Cardiac muscle cell (in vitro differentiated cells and primary cell): Measurements from ENCODE around the gene UBXN6. TPM values are rescaled to one million over a fixed set of nuclear protein-coding genes. Genes with fewer than 3 reads are reported as not detected.

ENCODE experiments used
- DNase-seq, 2 donors: peaks; one replicate each; pipeline versions ENCODE4 v3.0.0 to v3.0.0-alpha.2; 2010 to 2017; ENCODE audit warnings: low read depth in 1 of 2, low spot score in 1 of 2
- H3K27ac ChIP-seq: fragments of 200-600 bp; sonication (generic); 2 replicates; pipeline ENCODE4 v1.5.1; 2016
- H3K27me3 ChIP-seq: fragments of 200-600 bp; sonication (generic); 2 replicates; pipeline ENCODE4 v1.6.0; 2016; ENCODE audit warnings: control low read depth
- H3K36me3 ChIP-seq: fragments of 200-600 bp; sonication (generic); 2 replicates; pipeline ENCODE4 v1.5.1; 2016; ENCODE audit warnings: control low read depth
- H3K4me1 ChIP-seq: fragments of 200-600 bp; sonication (generic); 2 replicates; pipeline ENCODE4 v1.8.1; 2017; ENCODE audit warnings: low read depth, mild to moderate bottlenecking, mixed run types
- H3K4me3 ChIP-seq: fragments of 200-600 bp; sonication (generic); 2 replicates; pipeline ENCODE4 v1.5.1; 2016; ENCODE audit warnings: mild to moderate bottlenecking
- H3K9me3 ChIP-seq: fragments of 200-600 bp; sonication (generic); 2 replicates; pipeline ENCODE4 v1.5.1; 2017; ENCODE audit warnings: low read depth, mild to moderate bottlenecking, control low read depth
- CTCF ChIP-seq: IDR thresholded peaks from 2 replicates; pipeline ENCODE4 v1.5.1; 2012; ENCODE audit warnings: low read depth, mild to moderate bottlenecking, low read length
- polyA plus RNA-seq: library from polyadenylated mRNA; unstranded; fragments of >200 nt; fragmentation: Nextera tagmentation; extraction: Ambion mirVana; gene quantifications from 2 replicates; pipeline ENCODE4 v1.2.1, GENCODE V29; 2016
- total RNA-seq: library from RNA; depleted of rRNA; stranded (reverse); fragments of >200 nt; gene quantifications from 2 replicates; pipeline ENCODE4 v1.2.3, GENCODE V29; 2016

Gene UBXN6
- total and polyA plus RNA-seq, 2 experiments from 2014 or later = 46.2 to 147 TPM

- no peaks in the 10 kb centered on the region for H3K27me3 ChIP-seq
- no peak for TF ChIP-seq CTCF
- no peaks in the 10 kb centered on the region for H3K4me1 ChIP-seq
- H3K36me3 ChIP-seq = peaks cover 28% of the 10 kb centered on the region
- H3K4me3 ChIP-seq = no peak overlapping the region
- no peaks in the 10 kb centered on the region for H3K9me3 ChIP-seq
- DNase-seq = no peak
- no peak overlapping the region for H3K27ac ChIP-seq
Measured at GRCh38 chr19:4497770-4498389, 40.3 kb upstream of the UBXN6 start.

- no peak for DNase-seq
- H3K4me1 ChIP-seq = no peaks in the 10 kb centered on the region
- no peaks in the 10 kb centered on the region for H3K27me3 ChIP-seq
- no peak for TF ChIP-seq CTCF
- no peaks in the 10 kb centered on the region for H3K9me3 ChIP-seq
- no peak overlapping the region for H3K27ac ChIP-seq
- peaks cover 30% of the 10 kb centered on the region for H3K36me3 ChIP-seq
- H3K4me3 ChIP-seq = no peak overlapping the region
Measured at GRCh38 chr19:4496304-4496703, 38.7 kb upstream of the UBXN6 start.

- no peak for DNase-seq
- Histone ChIP-seq H3K4me1 (no peaks in the 10 kb centered on the region), H3K9me3 (no peaks in the 10 kb centered on the region), H3K27me3 (no peaks in the 10 kb centered on the region), H3K4me3 (no peak overlapping the region), H3K27ac (no peak overlapping the region), H3K36me3 (peaks cover 30% of the 10 kb centered on the region)
- no peak for TF ChIP-seq CTCF
Measured at GRCh38 chr19:4495471-4495870, 37.9 kb upstream of the UBXN6 start.

- peaks cover 35% of the 10 kb centered on the region for H3K36me3 ChIP-seq
- TF ChIP-seq CTCF = no peak
Measured at GRCh38 chr19:4494691-4495064, 37.1 kb upstream of the UBXN6 start.

GRCh38 chr19:4493929-4494690 is 36.5 kb upstream of the UBXN6 start:
- no peaks in the 10 kb centered on the region for H3K4me1 ChIP-seq
- peaks cover 35% of the 10 kb centered on the region for H3K36me3 ChIP-seq
- no peaks in the 10 kb centered on the region for H3K9me3 ChIP-seq
- no peak for DNase-seq
- no peaks in the 10 kb centered on the region for H3K27me3 ChIP-seq
- H3K27ac ChIP-seq = no peak overlapping the region
- H3K4me3 ChIP-seq = no peak overlapping the region
- no peak for TF ChIP-seq CTCF

More at GRCh38 chr19:4494691-4495064, 37.1 kb upstream of the UBXN6 start:
- Histone ChIP-seq H3K9me3 (no peaks in the 10 kb centered on the region), H3K27me3 (no peaks in the 10 kb centered on the region), H3K4me3 (no peak overlapping the region), H3K27ac (no peak overlapping the region), H3K4me1 (no peaks in the 10 kb centered on the region)
- no peak for DNase-seq
